NCI-H524 (cell line): ENCODE data around the gene ATP5IF1.

Experiments
- DNase-seq, 2 experiments: peaks; one replicate each; lab custom pipeline; 2025; lab: John Stamatoyannopoulos, UW

The ATP5IF1 gene

DNA sequence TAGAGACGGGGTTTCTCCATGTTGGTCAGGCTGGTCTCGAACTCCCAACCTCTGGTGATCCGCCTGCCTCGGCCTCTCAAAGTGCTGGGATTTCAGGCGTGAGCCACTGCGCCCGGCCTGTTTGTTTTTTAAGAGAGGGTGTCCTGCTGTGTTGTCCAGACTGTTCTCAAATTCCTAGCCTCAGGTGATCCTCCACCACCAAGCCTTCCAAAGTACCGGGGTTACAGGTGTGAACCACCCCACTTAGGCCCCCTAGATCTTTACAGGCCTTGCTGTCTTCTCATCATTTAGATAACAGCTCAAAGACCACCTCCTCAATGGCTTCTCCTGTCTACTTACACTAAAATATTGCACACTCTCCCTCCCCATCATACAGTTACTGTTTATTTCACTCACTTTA, 29.7 kb downstream of the ATP5IF1 start:
- no peak for DNase-seq

DNA sequence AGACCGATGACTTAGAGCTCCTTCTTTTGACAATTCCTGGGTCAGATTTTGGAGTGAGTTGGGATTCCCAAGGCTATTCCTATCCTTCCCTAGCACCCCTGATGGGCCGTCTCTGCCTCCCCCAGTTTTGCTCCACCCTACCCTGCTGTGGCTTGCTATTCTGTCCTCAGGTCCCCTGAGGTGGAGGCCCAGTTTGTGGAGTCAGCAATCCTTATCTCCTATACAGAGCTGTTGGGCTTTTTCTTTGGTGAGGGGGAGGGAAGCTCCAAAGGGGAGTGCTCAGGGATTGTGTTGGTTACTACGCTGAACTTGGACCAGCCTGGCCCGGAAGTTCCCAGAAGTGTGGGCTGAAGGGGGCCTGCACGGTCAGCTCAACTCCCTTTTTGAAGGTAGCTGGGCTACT, 31.0 kb downstream of the ATP5IF1 start:
- no peak for DNase-seq

DNA sequence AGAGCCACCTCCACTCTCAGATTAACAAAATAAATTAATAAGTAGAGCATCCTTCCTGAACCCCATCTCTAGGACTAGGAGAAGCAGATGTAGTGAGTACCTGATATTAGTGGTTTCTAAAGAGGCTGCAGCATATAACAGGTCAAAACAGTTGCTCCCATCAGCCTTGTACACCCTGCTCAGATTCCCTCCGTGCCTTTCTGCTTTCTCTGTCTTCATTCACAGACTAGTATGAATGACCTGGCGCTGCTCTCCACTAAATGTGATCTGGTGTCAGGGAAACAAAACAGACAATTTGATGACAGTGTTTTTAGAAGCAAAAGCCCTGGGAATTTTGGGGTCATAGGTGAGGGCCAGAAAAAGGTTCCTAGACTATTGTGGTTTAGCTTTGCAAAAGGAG, 31.7 kb downstream of the ATP5IF1 start:
- no peak for DNase-seq

DNA sequence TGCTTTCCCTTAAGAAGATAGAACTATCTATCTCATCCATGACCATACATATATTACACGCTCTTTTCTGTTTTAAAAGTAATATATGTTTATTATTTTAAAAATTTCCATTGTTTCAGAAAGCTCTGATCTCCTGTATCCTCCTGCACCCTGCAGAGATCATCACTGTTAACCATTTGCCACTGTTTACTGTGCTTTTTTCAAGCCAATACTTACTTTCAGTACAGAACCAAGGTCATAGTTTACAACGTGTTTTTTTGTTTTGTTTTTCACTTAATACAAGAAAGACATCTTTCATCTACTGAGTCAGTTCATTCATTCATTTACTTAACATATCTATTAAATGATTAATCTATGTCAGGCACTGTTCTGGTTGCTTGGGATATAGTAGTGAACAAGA, 33.6 kb downstream of the ATP5IF1 start:
- no peak for DNase-seq

DNA sequence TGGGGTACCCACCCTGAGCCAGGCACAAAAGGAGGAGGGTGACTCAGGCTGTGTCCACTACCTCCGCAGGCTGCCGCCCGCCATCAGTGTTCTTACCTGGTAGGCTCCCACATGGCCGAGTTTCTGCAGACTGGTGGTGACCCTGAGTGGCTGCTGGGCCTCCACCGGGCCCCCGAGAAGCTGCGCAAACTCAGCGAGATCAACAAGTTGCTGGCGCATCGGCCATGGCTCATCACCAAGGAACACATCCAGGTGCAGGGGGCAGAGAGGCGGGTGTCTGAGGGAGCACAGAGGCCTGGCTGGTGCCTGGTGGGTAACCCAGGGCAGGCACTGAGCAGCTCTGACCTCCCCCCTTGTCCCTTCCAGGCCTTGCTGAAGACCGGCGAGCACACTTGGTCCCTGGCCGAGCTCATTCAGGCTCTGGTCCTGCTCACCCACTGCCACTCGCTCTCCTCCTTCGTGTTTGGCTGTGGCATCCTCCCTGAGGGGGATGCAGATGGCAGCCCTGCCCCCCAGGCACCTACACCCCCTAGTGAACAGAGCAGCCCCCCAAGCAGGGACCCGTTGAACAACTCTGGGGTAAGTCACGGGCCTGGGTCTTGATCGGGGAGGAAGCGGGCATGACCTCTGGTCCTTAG, 36.4 kb downstream of the ATP5IF1 start:
- DNase-seq = no peak

DNA sequence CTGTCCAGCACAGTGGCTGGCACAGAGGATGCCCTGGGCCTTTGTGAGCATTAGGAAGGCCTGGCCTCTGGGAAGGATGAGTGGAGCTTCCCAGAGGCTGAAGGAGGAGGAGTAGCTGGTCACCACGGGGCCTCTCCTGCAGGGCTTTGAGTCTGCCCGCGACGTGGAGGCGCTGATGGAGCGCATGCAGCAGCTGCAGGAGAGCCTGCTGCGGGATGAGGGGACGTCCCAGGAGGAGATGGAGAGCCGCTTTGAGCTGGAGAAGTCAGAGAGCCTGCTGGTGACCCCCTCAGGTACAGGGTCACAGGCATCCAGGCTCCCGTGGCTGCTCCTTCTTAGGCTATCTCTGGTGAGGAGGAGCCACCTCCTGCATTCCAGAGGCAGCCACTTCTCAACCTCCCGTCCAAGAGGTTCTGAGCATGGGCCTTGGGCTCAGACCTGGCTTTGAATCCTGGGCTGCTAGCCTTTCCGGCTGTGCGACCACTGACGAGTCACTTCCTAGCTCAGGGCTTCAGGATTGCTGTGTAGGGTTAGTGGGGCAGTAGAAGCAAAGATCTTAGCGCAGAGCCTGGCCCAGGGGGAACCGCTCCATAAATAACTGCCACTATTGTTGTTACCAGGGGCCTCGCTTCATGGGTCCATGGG, 37.4 kb downstream of the ATP5IF1 start:
- DNase-seq = no peak

DNA sequence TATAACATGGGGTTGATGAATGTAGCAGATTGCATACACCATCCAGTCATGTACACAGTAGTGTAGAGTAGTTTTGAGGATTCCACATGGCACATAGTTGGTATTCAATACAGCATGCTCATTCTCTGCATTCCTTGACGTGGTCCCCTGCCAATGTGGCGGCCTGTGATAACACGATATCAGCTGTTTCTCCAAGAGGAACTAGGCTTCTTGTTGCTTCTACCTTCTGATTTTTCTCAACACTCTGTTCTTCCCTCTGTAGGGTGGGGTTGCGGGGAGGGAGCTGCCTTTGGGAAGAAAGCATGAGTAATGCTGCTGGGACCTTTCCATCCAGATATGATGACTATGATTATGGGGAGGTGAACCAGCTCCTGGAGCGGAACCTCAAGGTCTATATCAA, 42.8 kb downstream of the ATP5IF1 start:
- no peak for DNase-seq

DNA sequence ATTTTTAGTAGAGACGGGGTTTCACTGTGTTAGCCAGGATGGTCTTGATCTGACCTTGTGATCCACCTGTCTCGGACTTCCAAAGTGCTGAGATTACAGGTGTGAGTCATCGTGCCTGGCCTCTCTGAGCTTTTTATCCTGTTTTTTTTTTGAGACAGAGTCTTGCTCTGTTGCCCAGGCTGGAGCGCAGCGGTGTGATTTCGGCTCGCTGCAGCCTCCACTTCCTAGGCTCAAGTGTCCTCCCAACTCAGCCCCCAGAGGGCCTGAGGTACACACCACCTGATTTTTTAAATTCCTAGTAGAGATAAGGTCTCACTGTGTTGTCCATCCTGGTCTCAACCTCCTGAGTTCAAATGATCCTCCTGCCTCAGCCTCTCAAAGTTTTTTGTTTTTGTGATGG, 43.8 kb downstream of the ATP5IF1 start:
- DNase-seq = no peak

DNA sequence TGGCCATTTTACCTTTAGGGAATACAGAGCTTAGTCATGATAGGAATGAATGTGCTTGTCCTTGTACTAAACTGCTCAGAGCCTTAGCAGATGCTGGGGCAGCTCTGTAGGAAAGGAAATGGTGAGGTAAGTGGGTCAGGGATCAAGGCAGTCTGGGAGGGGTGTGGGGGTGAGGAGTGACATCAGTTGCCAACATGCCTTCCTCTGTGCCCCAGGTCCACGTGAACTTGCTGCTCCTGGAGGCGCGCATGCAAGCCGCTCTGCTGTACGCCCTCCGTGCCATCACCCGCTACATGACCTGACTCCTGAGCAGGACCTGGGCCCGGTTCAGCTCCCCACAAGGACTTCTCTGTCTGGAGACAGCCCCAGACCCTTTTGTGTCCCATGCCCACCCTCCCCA, 44.6 kb downstream of the ATP5IF1 start:
- no peak for DNase-seq

DNA sequence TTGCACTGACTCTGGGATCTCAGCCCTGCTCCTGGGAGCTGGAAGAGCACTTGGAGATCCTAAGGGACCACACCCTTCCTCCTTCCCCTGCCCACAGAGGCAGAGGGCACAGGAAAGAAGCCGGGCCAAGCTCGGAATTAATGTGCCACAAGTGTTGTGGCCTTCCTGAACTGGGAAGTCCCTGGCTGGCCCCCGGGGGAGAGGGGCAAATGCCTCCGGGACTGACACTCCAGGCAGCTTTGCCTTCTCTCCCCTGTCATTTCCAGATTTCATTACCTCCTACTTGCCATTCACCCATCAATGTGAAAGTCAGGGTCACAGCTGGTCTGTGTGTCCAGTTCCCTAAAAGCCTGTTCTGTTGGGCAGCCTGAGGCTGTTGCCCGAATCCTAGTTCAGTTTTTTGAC, 45.1 kb downstream of the ATP5IF1 start:
- no peak for DNase-seq

DNA sequence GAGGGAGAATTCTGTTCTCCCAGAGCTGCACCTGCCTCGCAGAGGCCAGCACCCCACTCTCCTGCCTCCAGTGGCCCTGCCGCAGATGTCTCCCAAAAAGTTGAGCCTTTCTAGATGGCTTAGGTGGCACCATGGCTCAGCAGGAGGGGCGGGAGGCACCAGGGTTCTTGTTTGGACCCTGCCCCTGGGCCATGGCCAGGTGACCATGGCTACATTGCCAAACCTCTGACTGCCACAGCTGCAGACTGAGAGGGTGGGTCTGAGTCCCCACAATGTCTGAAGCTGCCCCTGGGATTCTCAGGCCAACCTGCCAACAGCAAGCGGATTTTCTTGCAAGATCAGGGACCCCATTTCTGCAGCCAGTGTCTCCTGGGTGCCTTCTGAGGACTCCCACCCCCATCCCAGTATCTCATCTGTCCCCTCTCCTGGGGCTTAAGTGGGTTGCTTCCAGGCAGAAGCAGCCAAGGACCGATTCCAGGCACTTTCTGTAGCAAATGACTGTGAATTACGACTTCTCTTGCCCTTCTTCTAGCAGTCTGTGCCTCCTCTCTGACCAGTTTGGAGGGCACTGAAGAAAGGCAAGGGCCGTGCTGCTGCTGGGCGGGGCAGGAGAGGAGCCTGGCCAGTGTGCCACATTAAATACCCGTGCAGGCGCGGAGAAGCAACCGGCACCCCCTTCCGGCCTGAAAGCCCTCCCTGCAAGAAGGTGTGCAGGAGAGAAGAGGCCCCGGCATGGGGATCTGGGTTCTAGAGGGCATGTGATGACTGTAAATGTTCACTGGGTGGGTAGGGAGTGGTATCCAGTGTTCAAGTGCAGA, 45.9 kb downstream of the ATP5IF1 start:
- DNase-seq = no peak

DNA sequence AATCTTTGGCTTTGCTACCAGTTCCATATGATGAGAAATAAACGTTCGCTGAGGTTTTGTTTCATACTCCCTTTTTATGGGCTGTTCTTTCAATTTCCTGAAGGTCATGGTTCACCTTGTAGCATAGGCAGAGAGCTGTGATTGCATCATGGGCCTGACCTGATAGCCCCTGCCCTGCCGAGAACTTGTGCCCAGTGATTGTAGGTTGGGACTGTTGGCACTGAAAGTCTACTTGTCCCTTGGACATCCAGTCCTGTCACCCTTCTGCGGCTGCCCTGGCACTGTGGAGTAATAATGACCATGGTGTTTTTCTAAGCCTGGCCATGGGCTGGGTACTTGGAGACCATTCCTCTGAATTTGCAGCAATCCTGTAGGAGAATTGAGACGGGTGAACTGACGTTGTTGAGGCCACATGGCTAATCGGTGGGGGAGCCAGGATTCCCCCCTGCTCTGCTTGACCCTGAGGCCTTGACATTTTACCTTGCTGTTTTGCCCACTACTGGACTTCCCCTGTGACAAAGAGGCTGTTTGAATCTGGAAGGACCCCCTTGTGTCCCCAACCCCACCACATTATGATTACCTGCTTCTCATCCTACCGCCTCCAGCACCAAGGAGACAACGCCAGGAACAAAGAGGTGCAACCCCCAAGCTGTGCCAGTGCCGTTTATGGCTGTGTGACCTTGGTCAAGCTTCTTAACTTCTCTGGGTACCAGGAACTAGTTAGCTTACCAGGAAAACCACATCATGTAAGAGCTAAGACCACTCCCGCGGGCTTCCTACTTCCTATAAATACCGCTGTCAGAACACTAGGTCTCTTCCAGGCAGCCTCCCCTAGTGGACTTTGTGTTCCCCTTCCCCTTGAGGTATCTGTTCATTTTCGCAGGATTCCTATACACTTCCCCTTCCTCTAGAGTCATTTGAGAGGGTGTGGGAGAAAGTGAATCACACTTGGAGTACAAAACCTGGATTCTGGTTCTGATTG, 46.8 kb downstream of the ATP5IF1 start:
- no peak for DNase-seq

DNA sequence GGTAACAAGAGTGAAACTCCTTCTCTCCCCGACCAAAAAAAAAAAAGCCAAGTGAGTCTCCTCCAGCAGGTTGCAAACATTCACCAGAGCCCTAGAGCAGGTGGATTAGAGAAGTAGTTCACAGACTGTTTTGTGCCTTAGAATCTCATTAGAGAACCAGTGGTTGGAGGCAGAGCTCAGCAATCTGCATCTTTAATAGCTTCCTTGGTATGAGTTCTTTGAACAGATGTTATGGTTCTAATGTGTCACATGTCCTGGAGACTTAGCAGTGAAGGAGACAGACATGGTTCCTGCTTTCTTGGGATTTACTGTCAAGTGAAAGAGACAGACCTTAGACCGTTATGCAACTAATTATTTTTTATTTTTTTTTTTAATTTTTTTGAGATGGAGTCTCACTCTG, 50.2 kb downstream of the ATP5IF1 start:
- peak; percentile 64 to 91 for DNase-seq
